Measurements from ENCODE around the gene TOMM70. TPM values are rescaled to one million over a fixed set of nuclear protein-coding genes. Genes with fewer than 3 reads are reported as not detected.

Gene TOMM70
- polyA plus RNA-seq, 1 experiment: 16.1 TPM

DNA sequence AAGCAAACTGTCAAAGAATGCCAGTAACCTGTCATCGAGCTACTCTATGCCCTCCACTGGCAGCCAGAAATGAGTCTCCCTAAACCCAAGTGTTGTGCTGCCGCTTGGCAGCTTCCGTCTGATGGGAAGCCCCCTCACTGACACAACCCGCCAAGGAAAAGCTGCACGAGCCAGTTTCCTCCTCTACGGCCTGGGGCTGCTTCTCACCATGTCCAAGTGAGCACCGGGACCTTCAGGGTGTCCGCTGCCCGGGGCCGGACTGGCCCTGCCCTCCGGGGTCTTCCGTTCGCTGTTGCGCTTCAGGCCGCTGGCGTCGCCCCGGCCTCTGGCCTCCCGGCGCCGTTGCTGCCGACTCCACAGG, 490 bp downstream of the TOMM70 start:
- CTCF ChIA-PET: interaction anchor here (1.5 kb wide), 2 partner anchors 9 to 14 kb away, joined by 3 to 4 read pairs; no protein-coding TSS in a partner anchor
- Histone ChIP-seq H3K27me3 (ENCODE audit: control insufficient read depth, insufficient read depth, low read length) (no peaks in the 10 kb centered on the region), H3K36me3 (ENCODE audit: control insufficient read depth, insufficient read depth, low read length) (no peaks in the 10 kb centered on the region), H3K4me3 (ENCODE audit: low read depth, low read length) (peak overlapping the region; percentile 76)
- POLR2A ChIA-PET: no interaction called here
- TF ChIP-seq, protein P1, sequence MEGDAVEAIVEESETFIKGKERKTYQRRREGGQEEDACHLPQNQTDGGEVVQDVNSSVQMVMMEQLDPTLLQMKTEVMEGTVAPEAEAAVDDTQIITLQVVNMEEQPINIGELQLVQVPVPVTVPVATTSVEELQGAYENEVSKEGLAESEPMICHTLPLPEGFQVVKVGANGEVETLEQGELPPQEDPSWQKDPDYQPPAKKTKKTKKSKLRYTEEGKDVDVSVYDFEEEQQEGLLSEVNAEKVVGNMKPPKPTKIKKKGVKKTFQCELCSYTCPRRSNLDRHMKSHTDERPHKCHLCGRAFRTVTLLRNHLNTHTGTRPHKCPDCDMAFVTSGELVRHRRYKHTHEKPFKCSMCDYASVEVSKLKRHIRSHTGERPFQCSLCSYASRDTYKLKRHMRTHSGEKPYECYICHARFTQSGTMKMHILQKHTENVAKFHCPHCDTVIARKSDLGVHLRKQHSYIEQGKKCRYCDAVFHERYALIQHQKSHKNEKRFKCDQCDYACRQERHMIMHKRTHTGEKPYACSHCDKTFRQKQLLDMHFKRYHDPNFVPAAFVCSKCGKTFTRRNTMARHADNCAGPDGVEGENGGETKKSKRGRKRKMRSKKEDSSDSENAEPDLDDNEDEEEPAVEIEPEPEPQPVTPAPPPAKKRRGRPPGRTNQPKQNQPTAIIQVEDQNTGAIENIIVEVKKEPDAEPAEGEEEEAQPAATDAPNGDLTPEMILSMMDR (IDR thresholded peaks at IDR 0.05; ENCODE audit: insufficient read depth, low read depth, low read length): no peak
- no peak for DNase-seq (ENCODE audit: low read depth)

DNA sequence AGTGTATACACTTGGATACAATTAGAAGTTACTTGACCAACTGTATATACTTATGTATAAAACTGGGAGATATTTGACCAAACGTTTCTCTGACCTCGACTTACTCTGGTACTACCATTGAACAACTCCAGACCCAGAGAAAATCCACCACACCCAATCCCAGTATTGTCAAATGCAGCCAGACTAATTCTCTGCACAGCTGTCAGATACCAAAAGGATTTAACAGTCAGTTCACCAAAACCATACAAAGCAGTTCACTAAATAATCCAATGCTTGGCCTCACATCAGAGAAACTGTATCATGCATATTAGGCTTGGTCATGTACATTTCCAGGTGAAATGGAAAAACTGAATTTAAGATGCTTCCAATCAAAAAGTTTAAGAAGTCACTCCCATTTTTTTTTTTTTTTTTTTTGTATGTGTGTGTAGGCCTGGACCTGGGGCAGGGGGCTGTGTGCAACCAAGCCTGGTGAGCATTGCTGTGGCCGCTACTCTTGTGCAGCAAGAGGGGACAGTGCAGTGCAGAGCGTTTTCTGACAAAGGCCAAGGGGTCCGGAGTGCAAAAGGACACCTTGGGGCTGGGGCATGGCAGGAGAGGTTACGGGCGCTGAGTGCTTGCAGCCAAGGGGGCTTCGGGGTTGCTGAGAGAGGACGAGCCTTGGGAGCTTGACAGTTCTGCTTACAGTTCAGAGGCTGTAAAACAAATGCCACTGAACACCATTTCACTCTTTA, 1.4 kb downstream of the TOMM70 start:
- Histone ChIP-seq H3K4me3 (ENCODE audit: low read depth, low read length) (peak overlapping the region; percentile 76), H3K36me3 (ENCODE audit: control insufficient read depth, insufficient read depth, low read length) (no peaks in the 10 kb centered on the region), H3K27me3 (ENCODE audit: control insufficient read depth, insufficient read depth, low read length) (no peaks in the 10 kb centered on the region)
- no peak for DNase-seq (ENCODE audit: low read depth)
- POLR2A ChIA-PET: interaction anchor here (0.6 kb wide), 1 partner anchor 692 kb away, joined by 3 read pairs; no protein-coding TSS in a partner anchor
- TF ChIP-seq, protein P1 (IDR thresholded peaks at IDR 0.05; ENCODE audit: insufficient read depth, low read depth, low read length): no peak
- CTCF ChIA-PET: interaction anchor here (1.5 kb wide), 2 partner anchors 10 to 13 kb away, joined by 3 to 4 read pairs; no protein-coding TSS in a partner anchor

DNA sequence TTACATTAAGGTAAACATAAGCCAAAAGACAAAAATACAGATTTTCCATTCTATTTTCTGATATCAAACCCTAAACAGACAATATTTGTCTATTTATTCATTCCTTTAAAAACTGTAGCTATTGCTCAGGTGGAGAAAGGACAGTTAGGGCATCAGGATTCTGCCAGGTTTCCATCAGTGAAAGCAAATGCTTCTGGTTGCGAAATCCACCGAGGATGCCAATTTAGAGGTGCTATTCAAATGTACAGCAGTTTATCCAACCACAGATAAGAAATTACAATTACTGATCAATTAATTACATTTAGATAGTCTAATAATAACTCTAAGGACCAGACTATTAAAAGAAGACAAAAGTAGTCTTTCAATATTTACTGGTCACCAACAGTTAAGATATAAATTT, 3.9 kb downstream of the TOMM70 start:
- Histone ChIP-seq H3K27me3 (ENCODE audit: control insufficient read depth, insufficient read depth, low read length) (no peaks in the 10 kb centered on the region), H3K36me3 (ENCODE audit: control insufficient read depth, insufficient read depth, low read length) (no peaks in the 10 kb centered on the region), H3K4me3 (ENCODE audit: low read depth, low read length) (no peak overlapping the region)
- ChIA-PET POLR2A (no interaction called here), CTCF (no interaction called here)
- TF ChIP-seq, protein P1 (IDR thresholded peaks at IDR 0.05; ENCODE audit: insufficient read depth, low read depth, low read length): no peak
- no peak for DNase-seq (ENCODE audit: low read depth)

DNA sequence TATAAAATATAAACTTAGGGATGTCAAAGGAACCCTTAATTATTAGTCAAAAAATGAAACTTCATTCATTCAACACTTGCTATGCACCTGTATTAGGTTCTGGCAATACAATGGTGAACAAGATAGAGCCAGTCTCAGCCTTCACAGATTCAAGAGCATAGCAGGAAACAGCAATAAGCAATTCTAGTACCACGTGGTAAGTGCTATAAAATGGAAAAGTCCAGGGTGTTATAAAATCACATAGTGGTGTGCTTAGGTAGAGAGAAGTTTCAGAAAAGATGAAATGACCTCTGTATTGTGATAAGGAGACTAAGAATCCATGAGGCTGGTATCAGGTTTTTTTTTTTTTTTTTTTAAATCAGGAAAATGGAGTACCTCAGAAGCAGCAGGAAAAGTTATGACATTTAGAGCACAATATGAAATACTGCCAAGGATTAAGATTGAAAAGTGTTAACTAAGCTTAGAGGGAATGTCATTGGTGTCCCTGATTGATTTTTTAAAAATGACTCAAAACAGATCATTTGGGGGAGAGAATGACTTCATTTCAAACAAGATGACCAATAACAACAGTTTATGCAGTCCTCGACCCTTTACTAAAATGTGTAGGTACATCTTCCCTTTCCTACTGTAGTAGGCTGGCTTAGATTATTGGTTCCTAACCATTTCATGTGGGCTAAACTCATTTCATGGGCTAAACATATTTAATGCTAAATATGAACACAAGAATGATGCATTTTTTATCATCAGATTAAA, 5.0 kb downstream of the TOMM70 start:
- Histone ChIP-seq H3K4me3 (ENCODE audit: low read depth, low read length) (no peak overlapping the region), H3K27me3 (ENCODE audit: control insufficient read depth, insufficient read depth, low read length) (no peaks in the 10 kb centered on the region), H3K36me3 (ENCODE audit: control insufficient read depth, insufficient read depth, low read length) (no peaks in the 10 kb centered on the region)
- DNase-seq (ENCODE audit: low read depth): no peak
- TF ChIP-seq, protein P1 (IDR thresholded peaks at IDR 0.05; ENCODE audit: insufficient read depth, low read depth, low read length): no peak
- POLR2A ChIA-PET: no interaction called here
- CTCF ChIA-PET: interaction anchor here (1.1 kb wide), 1 partner anchor 9 kb away, joined by 3 read pairs; no protein-coding TSS in a partner anchor

DNA sequence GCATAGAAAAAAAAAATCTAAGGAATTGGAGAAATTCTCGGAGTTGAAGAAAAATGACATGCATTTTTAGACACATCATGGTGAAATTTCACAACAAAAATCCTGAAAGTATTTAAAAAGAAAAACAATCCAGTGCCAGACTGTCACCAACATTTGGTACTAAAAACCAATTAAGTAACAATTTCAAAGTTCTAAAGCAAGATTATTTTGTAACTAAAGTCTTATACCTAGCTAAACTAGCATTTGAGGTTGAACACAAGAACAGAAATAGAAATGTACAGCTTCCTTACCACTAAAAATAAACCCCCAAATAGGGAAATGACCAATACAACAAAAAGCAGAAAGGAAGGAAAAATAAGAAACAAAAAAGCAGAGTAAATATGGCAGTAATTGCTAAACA, 11.9 kb downstream of the TOMM70 start:
- H3K4me3 ChIP-seq (ENCODE audit: low read depth, low read length): no peak overlapping the region
- no peak for DNase-seq (ENCODE audit: low read depth)
- TF ChIP-seq, protein P1 (IDR thresholded peaks at IDR 0.05; ENCODE audit: insufficient read depth, low read depth, low read length): no peak
- H3K36me3 ChIP-seq (ENCODE audit: control insufficient read depth, insufficient read depth, low read length): no peaks in the 10 kb centered on the region; the same call in 1 of the 2 replicates
- no peaks in the 10 kb centered on the region for H3K27me3 ChIP-seq (ENCODE audit: control insufficient read depth, insufficient read depth, low read length)
- ChIA-PET CTCF (no interaction called here), POLR2A (no interaction called here)
